Measurements from ENCODE around the gene KLRG1.

The KLRG1 gene

GRCh38 chr12:9033265-9033887 lies 44.0 kb downstream of the KLRG1 start:
- TF ChIP-seq, protein P1, sequence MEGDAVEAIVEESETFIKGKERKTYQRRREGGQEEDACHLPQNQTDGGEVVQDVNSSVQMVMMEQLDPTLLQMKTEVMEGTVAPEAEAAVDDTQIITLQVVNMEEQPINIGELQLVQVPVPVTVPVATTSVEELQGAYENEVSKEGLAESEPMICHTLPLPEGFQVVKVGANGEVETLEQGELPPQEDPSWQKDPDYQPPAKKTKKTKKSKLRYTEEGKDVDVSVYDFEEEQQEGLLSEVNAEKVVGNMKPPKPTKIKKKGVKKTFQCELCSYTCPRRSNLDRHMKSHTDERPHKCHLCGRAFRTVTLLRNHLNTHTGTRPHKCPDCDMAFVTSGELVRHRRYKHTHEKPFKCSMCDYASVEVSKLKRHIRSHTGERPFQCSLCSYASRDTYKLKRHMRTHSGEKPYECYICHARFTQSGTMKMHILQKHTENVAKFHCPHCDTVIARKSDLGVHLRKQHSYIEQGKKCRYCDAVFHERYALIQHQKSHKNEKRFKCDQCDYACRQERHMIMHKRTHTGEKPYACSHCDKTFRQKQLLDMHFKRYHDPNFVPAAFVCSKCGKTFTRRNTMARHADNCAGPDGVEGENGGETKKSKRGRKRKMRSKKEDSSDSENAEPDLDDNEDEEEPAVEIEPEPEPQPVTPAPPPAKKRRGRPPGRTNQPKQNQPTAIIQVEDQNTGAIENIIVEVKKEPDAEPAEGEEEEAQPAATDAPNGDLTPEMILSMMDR (IDR thresholded peaks at IDR 0.05; ENCODE audit: insufficient read depth, low read length, missing control alignments), result no peak
- no peak for DNase-seq (ENCODE audit: low read depth, low spot score)
- POLR2A ChIA-PET, result no interaction called here
- CTCF ChIA-PET, result no interaction called here
- no peak overlapping the region for H3K4me3 ChIP-seq (ENCODE audit: low read depth, low read length)

DNA sequence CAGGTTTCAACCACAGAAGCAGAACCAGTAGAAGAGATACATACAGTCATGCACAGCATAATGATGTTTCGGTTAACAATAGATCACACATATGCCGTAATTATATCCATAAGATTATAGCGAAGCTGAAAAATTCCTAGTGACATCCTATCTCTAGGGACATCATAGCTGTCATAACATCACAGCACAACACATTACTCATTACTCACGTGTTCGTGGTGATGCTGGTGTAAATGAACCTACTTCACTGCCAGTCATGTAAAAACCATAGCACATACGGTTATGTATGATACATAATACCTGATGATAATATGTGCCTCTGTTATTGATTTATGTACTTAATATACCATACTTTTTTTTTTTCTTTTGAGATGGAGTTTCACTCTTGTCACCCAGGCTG lies 44.7 kb downstream of the KLRG1 start:
- ChIA-PET POLR2A (no interaction called here), CTCF (interaction anchor here (1.2 to 1.3 kb wide), 3 partner anchors 16 to 490 kb away, joined by 3 to 4 read pairs (median 3); no protein-coding TSS in a partner anchor)
- TF ChIP-seq, protein P1 (IDR thresholded peaks at IDR 0.05; ENCODE audit: insufficient read depth, low read length, missing control alignments), result no peak

GRCh38 chr12:9036227-9036626 lies 46.9 kb downstream of the KLRG1 start:
- ChIA-PET CTCF (interaction anchor here (0.9 to 3.5 kb wide), 5 partner anchors 10 to 492 kb away, joined by 3 to 18 read pairs (median 4); no protein-coding TSS in a partner anchor), POLR2A (no interaction called here)
- no peak overlapping the region for H3K4me3 ChIP-seq (ENCODE audit: low read depth, low read length)
- DNase-seq (ENCODE audit: low read depth, low spot score), result no peak
- TF ChIP-seq, protein P1 (IDR thresholded peaks at IDR 0.05; ENCODE audit: insufficient read depth, low read length, missing control alignments), result no peak

More for the DNA sequence above, 44.7 kb downstream of the KLRG1 start:
- DNase-seq (ENCODE audit: low read depth, low spot score), result no peak
- H3K4me3 ChIP-seq (ENCODE audit: low read depth, low read length), result no peak overlapping the region

DNA sequence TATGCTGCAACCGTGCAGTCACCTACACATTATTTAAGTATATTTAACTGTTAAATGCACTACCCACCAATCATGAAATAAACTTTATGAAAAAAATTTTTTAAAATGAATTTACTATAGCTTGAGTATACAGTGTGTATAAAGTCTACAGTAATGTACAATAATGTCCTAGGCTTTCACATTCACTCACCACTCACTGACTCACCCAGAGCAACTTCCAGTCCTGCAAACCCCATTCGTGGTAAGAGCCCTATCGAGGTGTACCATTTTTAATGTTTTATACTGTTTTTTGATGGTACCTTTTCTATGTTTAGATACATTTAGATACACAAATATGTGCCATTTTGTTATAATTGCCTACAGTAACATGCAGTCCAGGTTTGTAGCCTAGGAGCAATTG lies 48.1 kb downstream of the KLRG1 start:
- ChIA-PET POLR2A (no interaction called here), CTCF (interaction anchor here (0.8 to 3.5 kb wide), 5 partner anchors 9 to 493 kb away, joined by 3 to 18 read pairs (median 4); no protein-coding TSS in a partner anchor)
- no peak overlapping the region for H3K4me3 ChIP-seq (ENCODE audit: low read depth, low read length)
- TF ChIP-seq, protein P1 (IDR thresholded peaks at IDR 0.05; ENCODE audit: insufficient read depth, low read length, missing control alignments), result no peak
- no peak for DNase-seq (ENCODE audit: low read depth, low spot score)

DNA sequence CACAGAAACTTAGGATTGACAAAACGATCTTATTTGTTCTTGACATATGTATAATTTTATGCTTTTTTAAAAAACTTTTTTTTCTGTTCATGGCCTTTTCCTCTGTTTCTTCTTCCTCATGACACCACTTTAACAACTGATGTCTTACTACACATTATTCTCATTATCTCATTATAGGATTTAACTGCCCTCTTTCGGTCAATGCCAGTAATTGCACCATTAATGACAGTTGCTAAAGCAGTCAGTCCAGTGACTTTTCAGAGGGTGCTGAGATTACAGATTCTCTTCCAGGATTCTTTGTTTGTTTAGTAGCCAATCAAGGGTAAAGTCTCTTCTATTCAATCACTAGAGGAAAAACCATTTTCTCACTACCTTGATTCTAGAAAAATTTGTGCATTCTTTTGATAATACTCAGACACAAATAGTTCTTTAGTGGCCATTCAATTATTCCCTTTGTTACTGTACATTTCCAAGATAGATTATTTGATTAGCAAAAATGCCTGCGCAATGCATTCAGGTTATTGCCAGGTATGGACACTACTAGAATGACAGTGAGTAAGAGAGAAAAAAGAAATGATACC lies 50.1 kb downstream of the KLRG1 start:
- DNase-seq (ENCODE audit: low read depth, low spot score), result no peak
- CTCF ChIA-PET, result interaction anchor here (0.6 to 3.5 kb wide), 18 partner anchors 9 to 853 kb away, joined by 3 to 18 read pairs (median 4); partner anchors contain the start of genes CLEC4E and M6PR
- POLR2A ChIA-PET, result no interaction called here
- no peak overlapping the region for H3K4me3 ChIP-seq (ENCODE audit: low read depth, low read length)
- TF ChIP-seq, protein P1 (IDR thresholded peaks at IDR 0.05; ENCODE audit: insufficient read depth, low read length, missing control alignments), result peak; percentile 60

DNA sequence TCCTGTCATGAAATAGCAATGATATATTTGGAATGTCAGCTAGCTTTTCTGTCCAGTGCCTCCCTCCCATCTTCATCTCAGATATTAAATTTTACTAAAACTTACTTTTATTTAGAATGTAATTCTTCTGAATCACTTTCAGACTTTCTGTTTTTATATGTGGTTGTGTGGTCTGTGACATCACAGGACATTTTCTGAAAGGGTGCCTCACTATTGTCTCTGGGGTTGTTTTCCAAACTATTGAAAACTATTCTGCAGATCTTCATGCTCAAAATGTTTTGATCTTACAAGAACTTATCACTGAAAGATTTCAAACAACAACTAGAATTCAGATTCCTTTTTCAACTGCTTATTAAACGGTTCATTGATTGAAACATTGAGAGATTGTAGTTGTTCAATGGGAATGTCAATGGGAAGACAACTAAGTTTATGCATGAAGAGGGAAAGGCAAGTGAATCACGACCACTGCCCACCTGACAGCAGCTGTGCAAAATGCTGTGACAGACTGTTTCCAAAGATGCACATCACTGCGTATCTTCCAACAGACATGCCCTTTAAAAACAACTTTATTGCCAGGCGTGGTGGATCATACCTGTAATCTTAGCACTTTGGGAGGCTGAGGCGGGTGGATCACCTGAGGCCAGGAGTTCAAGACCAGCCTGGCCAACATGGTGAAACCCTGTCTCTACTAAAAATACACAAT lies 51.3 kb downstream of the KLRG1 start:
- no peak overlapping the region for H3K4me3 ChIP-seq (ENCODE audit: low read depth, low read length)
- POLR2A ChIA-PET, result no interaction called here
- TF ChIP-seq, protein P1 (IDR thresholded peaks at IDR 0.05; ENCODE audit: insufficient read depth, low read length, missing control alignments), result no peak
- DNase-seq (ENCODE audit: low read depth, low spot score), result no peak
- CTCF ChIA-PET, result interaction anchor here (0.6 to 2.6 kb wide), 8 partner anchors 9 to 496 kb away, joined by 3 to 13 read pairs (median 5); no protein-coding TSS in a partner anchor

Measured in AG04449 (cell line).